ENCODE results near the gene SELENOK.
"Not testable (repeated sequence)": the region's sequence is repeated elsewhere in the genome, so short reads cannot be mapped to it uniquely, and the experiment has no call there.

The SELENOK gene

GRCh38 chr3:53891497-53892285 lies at the start of gene SELENOK:
Gene SELENOK, minus strand, starts transcription at chr3:53891859.
- DNase-seq: peak; percentile 87 to 96

DNA sequence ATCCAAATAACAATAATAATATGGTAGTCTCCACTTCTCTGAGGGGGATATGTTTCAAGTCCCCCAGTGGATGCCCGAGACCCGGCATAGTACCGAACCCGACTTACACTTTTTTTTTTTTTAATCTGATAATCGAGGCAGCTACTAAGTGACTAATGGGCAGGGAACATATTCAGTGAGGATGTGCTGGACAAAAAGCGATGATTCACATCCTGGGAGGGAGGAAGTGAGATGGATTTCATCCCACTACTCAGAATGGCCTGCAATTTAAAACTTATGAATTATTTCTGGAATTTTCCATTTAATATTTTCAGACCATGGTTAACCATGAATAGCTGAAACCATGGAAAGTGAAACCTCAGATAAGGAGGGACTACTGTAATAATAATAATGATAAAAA lies 49.5 kb upstream of the SELENOK start:
- DNase-seq: no peak

DNA sequence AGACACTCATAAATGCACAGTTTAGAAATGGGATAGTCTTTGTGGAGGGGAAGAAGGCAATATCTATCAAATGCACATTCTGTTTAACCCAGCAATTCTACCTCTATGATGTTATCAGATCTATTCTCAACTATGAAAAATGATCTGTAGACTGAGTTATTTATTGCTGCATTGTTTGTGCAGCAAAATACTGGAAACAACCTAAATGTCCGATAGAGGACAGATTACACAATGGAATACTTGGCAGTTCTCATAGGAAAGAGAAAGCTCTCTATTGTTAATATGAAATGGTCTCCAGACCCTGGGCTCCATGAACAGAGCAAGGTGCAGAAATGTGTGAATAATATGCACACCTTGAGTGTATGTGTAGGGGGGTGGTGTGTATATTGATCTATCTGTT lies 49.0 kb upstream of the SELENOK start:
- no peak for DNase-seq

DNA sequence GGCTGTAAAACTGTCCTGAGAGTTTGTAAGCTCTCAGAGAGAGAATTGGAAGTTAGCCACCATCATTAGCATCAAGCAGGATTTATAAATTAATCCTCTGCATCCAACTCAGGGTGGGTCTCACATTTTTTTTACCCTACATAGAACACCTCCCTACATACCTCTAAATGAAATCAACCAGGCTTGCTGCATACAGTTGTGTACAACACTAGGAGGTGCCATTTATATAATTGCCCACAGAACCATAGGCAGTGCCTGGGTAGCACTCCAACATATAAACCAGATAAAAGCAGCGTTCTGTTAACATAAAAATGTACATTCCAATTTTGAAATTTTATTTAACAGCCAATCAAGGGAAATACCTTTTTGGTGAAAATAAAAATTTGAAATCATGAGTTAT lies 48.2 kb upstream of the SELENOK start:
- DNase-seq: no peak

DNA sequence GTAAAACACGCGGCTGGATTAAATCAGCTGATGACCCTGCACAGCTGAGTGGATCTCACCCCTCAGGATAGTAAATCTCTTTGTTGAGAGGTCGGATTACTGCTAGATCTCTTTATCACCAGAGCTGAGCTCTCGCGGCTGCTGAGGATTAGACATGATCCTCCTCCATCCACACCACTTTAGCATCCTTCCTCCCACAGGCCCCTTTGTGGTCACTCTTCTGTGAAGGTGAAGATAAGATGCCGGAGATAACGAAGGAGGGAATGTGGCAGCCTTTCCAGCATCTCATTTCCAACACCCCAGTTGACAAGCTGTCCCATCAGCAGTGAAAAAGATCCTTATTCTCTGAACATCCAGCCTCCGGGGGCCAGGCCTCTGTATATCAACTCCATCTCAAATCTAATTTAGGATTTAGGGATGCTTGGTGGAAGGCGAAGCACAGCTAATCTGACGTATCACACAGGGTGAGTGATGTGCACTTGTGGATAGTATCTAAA lies 47.5 kb upstream of the SELENOK start:
- DNase-seq: no peak

GRCh38 chr3:53938645-53939044 lies 47.0 kb upstream of the SELENOK start:
- DNase-seq: peak in 1 of 2 experiments; percentile 21

DNA sequence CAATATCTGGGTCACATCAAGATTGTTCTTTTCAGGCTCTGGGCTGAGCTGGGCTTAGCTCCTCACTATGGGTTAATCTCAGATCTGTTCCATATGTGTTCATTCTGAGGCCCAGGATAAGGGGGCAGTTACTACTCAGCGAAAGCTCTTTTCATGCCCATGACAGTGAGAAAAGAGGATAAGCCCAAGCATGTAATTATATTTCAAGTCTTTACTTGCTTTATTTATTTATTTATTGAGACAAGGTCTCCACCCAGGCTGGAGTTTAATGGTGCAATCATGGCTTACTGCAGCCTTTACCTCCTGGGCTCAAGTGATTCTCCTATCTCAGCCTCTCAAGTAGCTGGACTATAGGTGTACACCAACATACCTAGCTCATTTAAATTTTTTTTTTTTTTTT lies 44.7 kb upstream of the SELENOK start:
- no peak for DNase-seq

- DNase-seq: no peak
Measured at GRCh38 chr3:53935283-53935901, 43.7 kb upstream of the SELENOK start.

DNA sequence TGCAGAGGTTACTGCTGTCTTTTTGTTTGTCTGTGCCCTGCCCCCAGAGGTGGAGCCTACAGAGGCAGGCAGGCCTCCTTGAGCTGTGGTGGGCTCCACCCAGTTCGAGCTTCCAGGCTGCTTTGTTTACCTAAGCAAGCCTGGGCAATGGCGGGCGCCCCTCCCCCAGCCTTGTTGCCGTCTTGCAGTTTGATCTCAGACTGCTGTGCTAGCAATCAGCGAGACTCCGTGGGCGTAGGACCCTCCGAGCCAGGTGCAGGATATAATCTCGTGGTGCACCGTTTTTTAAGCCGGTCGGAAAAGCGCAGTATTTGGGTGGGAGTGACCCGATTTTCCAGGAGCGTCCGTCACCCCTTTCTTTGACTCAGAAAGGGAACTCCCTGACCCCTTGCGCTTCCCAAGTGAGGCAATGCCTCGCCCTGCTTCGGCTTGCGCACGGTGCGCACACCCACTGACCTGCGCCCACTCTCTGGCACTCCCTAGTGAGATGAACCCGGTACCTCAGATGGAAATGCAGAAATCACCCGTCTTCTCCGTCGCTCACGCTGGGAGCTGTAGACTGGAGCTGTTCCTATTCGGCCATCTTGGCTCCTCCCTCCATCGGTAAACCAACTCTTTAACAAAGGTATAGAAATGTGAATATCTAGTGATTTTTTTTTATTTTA lies 35.7 kb upstream of the SELENOK start:
- DNase-seq: not testable (repeated sequence)

GRCh38 chr3:53921296-53921695 lies 29.6 kb upstream of the SELENOK start:
- no peak for DNase-seq

GRCh38 chr3:53919741-53920140 lies 28.1 kb upstream of the SELENOK start:
- DNase-seq: no peak

DNA sequence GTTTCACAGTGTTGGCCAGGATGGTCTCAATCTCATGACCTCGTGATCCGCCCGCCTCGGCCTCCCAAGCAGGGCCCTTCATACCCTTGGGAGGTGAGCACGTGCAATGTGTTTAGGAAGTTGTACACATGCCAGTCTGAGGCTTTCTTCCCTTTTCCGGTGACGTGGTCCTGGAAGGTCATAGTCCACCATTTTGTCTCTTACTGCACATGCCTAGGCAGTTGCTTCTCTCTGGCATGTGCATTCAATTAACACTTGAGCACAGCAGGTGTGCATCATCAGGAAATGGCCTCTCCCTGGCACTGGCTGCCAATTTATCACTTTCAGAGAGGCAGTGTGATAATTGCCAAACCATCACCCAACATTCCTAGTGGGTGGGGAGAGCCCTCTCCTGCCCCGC lies 21.7 kb upstream of the SELENOK start:
- DNase-seq: no peak

- no peak for DNase-seq
Measured at GRCh38 chr3:53902711-53903110, 11.1 kb upstream of the SELENOK start.

GRCh38 chr3:53902067-53902466 lies 10.4 kb upstream of the SELENOK start:
- no peak for DNase-seq

GRCh38 chr3:53900666-53901331 lies 9.1 kb upstream of the SELENOK start:
- DNase-seq: no peak

GRCh38 chr3:53899750-53900149 lies 8.1 kb upstream of the SELENOK start:
- no peak for DNase-seq

DNA sequence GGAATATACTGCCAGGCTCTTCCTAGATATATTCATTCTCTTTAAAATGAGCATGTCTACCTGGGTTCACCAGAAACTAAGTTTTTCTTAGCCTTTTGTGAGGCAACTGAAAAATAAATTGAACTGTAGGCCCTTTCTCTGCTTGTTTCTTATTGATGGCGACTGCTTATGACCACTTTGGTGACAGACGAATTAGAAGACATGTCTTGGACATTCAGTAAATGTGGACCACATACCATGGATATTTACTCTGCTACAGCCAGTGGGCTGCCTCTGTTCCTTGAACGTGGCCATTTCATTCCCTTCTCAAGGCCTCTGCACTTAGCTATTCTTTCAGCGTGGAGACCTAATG lies 603 bp upstream of the SELENOK start:
- no peak for DNase-seq

DNA sequence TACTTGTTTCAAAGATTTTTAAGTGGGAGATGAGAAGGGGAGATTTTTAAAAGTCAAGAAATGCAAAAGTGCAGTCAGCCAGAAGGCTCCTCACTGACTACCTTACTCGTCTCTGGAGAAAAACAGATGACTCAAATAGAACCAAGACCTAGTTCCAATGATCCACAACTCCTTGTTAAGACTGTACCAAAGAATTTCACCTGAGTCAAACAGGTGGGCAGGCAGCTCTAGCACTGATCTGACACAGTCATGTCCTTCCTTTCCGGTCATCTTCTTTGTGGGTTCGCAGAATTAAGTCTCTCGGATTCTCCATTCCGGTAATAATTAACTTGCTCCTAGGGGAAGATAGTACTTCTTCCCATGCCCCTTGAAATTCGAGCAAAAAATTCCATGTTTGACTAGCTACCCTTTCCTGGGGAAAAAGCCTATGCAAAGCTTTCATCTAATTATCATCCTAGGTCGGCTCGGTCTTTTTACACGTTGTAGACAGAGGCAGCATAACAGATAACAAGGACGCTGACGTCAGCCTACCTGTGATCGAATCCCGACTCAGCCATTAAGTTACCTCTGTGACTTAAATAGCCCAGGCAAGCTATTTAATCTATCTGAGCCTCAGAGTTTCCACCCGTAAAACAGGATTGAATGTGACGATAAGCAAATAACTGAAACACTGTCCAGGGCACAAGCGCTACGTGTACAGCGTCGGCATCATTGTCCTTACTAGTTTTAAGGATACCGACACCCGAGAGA lies 758 bp downstream of the SELENOK start:
- DNase-seq: no peak

GRCh38 chr3:53888232-53888631 lies 3.4 kb downstream of the SELENOK start:
- DNase-seq: no peak

GRCh38 chr3:53887446-53887845 lies 4.2 kb downstream of the SELENOK start:
- DNase-seq: no peak

DNA sequence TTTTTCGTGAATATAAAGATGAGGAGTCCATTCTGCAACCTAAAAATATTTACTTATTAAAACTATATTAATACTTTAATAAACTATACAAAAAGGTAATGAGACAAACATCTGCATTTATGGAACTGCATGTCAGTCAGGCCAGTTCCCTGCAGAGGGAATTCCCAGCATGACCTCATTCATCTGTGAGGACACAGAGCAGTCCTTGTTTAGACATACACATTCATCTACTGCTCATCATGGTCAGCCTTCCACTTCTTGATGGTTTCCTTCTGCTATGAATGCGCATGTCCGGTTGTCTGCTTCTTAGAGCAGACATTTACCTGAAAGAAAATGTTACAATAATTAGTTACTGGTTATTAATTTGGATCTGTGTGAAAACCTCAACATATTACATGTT lies 6.4 kb downstream of the SELENOK start:
- DNase-seq: no peak

DNA sequence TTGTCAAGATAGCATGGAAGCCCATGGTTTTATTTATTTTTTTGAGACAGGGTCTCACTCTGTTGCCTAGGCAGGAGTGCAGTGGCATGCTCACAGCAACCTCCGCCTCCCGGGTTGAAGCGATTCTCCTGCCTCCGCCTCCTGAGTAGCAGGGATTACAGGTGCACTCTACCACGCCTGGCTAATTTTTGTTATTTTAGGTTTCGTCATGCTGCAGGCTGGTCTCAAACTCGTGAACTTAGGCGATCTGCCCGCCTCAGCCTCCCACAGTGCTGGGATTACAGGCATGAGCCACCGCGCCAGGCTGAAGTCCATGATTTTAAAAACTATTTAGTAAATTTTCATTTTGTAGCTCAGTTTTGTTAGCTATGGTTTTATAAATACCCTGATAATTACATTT lies 7.0 kb downstream of the SELENOK start:
- no peak for DNase-seq

- DNase-seq: no peak
Measured at GRCh38 chr3:53883008-53883407, 8.7 kb downstream of the SELENOK start.
